ENCODE data around the gene RAD51.
A peak's percentile ranks its signal among the peaks of the same experiment; 100 is the strongest.

Gene RAD51

DNA sequence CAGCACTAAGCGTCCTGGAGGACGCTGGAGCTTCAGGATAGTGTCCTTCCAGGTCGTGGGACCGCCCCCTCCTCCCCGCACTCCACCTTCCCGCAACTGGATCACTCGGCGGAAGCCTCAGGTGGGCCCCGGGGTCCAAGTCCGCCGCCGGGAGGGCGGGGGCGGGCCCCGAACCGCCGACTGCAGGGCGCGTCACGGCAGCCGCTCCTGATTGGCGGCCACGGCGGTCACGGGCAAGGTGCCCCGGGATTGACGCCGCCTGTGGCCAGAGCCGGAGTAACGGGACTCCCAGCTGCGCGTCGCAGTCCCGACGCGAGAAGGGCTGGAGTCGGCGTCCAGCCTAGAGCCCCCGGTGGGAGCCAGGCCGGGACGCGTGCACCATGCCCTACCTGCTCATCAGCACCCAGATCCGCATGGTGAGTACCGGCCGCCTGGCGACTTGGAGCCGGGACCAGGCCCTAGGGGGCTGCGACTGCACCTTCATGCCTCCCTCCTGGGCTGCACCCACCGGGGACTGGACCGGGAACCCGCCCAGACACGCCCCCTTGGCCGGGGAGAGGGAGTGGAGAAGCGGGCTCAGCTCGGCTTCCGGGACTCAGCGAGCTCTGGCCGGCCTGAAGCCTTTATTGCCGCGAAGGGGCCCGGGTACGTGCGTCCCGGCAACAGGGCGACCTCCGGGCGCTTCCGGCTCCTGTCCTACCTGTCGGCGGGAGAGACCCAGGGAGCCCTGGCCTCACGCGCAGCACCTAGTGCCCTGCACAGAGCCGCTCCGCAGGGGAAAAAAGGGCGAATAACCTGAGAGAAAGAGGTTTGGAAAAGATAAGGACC, 69.0 kb downstream of the RAD51 start, which contains the start of gene GCHFR:
Gene GCHFR (plus strand): TSS at position 268 of the 828 bp plus-strand sequence. CDS start 113 bp downstream, at position 381.
- no peak for DNase-seq

- DNase-seq, result no peak
These were observed 69.7 kb downstream of the RAD51 start for GRCh38 chr15:40764629-40765103.

GRCh38 chr15:40766194-40766815, 71.3 kb downstream of the RAD51 start:
- DNase-seq, result no peak

GRCh38 chr15:40766906-40767837, 72.2 kb downstream of the RAD51 start:
- no peak for DNase-seq

- DNase-seq, result no peak
These were observed 73.0 kb downstream of the RAD51 start for GRCh38 chr15:40767838-40768500.

- no peak for DNase-seq
These were observed 73.7 kb downstream of the RAD51 start for GRCh38 chr15:40768521-40769273.

DNA sequence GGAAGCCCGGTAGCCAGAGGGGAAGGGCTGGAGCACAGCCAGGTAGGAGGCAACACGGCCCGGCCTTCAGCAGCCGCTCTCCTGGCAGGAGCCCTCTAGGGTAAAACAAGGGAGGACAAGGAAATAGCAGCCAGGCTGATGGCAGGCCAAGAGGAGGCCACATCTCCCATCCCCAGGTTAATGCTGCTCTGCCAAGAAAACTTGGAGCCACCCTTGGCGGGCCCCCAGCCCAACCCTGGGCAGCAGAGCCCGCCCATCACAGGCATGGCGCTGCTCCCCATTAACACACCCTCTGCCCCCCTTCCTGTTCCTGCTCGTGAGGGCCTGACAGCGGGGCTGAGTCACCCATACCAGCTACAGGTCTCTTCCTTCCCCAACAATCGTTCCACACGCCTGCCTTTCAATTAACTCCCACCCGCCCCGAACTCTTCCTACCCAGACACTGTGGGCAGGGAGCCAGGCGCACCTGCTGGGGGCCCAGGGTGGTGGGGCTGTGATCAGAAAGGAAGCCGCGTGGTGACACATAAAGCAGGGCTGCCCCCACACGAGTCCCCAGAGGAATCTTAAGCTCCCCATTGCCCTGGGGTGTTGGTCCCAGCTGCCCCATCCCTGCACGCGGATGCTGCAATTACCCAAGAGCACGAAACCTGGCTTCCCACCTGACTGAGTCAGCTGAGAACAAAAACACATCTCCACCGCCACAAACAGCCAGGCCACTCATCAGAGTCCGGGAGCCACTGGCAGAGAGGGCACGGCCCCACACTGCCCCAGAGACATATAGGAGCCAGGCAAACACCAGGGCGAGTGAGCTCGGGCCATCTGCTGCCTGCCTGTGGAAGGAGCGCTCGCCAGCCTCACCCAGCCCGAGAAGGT, 74.5 kb downstream of the RAD51 start, which contains the start of gene C15orf62:
Gene C15orf62 (plus strand): TSS at position 707 of the 873 bp plus-strand sequence. CDS start 516 bp downstream, outside the sequence.
- peak; percentile 53 for DNase-seq

GRCh38 chr15:40770147-40770721, 75.3 kb downstream of the RAD51 start:
- no peak for DNase-seq

GRCh38 chr15:40771242-40771641, 76.3 kb downstream of the RAD51 start:
- DNase-seq, result no peak

DNA sequence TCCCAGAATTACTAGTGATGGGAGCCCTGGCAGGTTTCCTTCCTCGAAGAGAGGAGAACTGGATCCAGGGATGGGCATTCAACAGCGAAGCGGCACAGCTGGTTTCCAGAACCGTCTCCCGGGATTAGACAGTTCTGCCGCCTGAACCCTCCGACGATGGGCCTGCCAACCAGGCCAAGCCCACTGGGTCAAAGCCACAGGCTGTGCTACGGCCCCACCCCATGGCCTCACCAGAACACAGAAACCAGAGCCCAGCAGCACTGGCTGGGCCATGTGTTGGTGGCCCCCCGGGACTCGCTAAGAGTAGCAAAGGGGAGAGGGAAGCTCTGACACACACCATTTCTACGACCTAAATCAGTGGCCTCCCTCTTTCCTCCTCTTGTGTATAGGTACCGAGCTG, 77.0 kb downstream of the RAD51 start:
- DNase-seq, result no peak

DNA sequence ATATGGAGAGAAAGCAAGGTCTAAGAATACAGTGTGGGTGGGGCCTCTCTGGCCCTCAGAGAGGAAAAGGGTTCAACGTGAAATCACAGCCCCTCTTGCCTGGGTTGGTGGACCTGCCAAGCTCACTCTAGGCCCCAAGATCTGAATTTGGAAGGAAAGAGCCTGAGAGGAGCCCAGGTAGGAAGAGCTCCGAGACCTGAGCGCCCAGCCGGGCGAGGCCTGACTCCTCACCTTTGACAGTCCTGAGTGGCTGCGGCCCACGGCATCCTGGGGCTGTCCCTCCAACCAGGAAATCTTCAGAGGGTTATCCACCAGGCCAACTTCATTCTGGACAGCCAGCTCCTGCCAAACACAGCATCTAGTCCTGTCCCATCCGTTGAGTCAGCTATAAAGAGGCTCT, 78.5 kb downstream of the RAD51 start:
- no peak for DNase-seq

DNA sequence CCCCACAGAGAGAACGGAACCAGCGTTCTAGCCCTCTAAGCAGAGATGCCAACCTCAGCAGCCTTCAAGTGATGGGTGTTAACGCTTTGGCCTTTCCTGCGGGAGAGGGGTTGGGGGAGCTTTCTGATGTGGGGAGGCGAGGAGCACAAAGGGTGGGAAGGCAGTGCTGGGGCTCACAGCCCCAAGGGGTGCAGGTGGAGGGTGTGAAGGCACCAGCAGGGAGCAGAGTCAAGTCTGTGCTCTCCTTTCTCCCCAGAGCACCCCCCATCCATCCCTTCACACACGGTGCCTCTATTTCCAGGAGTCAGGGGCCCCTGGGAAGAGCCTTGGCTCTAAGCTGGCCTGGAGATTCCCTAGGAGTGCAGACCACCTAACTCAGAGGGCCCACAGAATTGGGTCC, 78.9 kb downstream of the RAD51 start:
- no peak for DNase-seq

- no peak for DNase-seq
These were observed 80.0 kb downstream of the RAD51 start for GRCh38 chr15:40775007-40775406.

DNA sequence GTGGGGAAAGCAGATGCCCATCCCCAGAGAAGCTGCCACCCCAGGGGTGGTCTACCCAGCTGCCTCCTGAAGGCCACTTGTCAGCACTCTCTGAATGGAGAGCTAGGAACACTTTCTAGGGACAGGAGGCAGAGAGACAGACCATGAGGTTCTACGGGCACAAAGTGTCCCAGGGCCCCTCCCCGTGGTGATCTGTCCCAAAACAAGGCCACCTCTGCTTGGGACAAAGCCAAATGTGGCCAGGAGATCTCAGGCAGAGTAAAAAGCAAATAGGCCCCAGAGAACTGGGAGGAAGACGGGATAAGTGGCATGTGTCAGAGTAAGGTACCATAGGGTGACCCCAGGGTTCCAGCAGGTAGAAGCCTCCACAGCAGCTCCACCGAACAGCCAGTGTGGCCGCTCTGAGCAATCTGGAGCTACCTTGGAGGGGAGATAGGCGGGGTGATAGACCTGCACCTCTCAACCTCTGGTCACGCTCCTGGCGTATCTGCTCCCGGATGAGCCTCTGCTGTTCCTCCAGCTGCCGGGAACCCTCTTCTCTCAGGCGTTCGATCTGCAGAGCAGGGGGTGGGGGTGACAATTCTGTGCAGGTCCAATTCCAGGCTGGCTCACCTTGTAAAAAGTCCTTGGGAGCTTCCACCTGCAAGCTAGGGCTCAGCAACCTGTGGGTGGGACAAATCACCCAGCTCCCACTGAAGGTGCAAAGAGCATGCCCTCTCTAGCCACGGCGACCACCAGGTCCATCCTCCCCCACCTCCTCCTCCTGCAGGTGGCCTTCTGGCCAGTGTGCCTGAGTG, 81.0 kb downstream of the RAD51 start:
- DNase-seq, result no peak

- DNase-seq, result no peak
These were observed 81.7 kb downstream of the RAD51 start for GRCh38 chr15:40776537-40777141.
